ACHN (cell line): Measurements from ENCODE around the gene AKR1E2.
"Not testable (repeated sequence)": the region's sequence is repeated elsewhere in the genome, so short reads cannot be mapped to it uniquely, and the experiment has no call there.

ENCODE experiments used
- DNase-seq: peaks from one replicate; pipeline ENCODE4 v3.0.0-alpha.2; 2015
- in situ Hi-C: cut with HindIII; loops from 2 replicates; pipeline ENCODE4 v1.10.0; 2017; ENCODE audit warnings: low sequenced_read_pairs, low pct_ligation_motif_present, low pct_unique_long_range_greater_than_20kb

AKR1E2 gene

GRCh38 chr10:4810092-4810491 lies 15.9 kb upstream of the AKR1E2 start:
- no peak for DNase-seq
- in situ Hi-C loops, result no loop called here

GRCh38 chr10:4812046-4812445 lies 14.0 kb upstream of the AKR1E2 start:
- in situ Hi-C loops, result no loop called here
- DNase-seq, result no peak

GRCh38 chr10:4813023-4813422 lies 13.0 kb upstream of the AKR1E2 start:
- peak; percentile 87 for DNase-seq
- in situ Hi-C loops, result no loop called here

- in situ Hi-C loops, result no loop called here
- DNase-seq, result no peak
These were observed 12.5 kb upstream of the AKR1E2 start for GRCh38 chr10:4813496-4813895.

- in situ Hi-C loops, result not testable (repeated sequence)
- DNase-seq, result peak; percentile 15
These were observed 10.3 kb upstream of the AKR1E2 start for GRCh38 chr10:4815646-4816180.

- DNase-seq, result no peak
- in situ Hi-C loops, result no loop called here
These were observed 9.0 kb upstream of the AKR1E2 start for GRCh38 chr10:4816966-4817365.

- in situ Hi-C loops, result no loop called here
- no peak for DNase-seq
These were observed 6.9 kb upstream of the AKR1E2 start for GRCh38 chr10:4819067-4819466.

GRCh38 chr10:4819707-4820106 lies 6.3 kb upstream of the AKR1E2 start:
- in situ Hi-C loops, result no loop called here
- DNase-seq, result no peak

- in situ Hi-C loops, result no loop called here
- no peak for DNase-seq
These were observed 5.1 kb upstream of the AKR1E2 start for GRCh38 chr10:4820804-4821401.

- in situ Hi-C loops, result no loop called here
- DNase-seq, result no peak
These were observed 3.8 kb upstream of the AKR1E2 start for GRCh38 chr10:4822208-4822607.

- in situ Hi-C loops, result no loop called here
- no peak for DNase-seq
These were observed 1.2 kb upstream of the AKR1E2 start for GRCh38 chr10:4824791-4825310.

- in situ Hi-C loops, result no loop called here
- DNase-seq, result no peak
These were observed 545 bp upstream of the AKR1E2 start for GRCh38 chr10:4825456-4825867.

GRCh38 chr10:4826792-4827324 lies 851 bp downstream of the AKR1E2 start:
- in situ Hi-C loops, result no loop called here
- no peak for DNase-seq

- in situ Hi-C loops, result no loop called here
- no peak for DNase-seq
These were observed 2.0 kb downstream of the AKR1E2 start for GRCh38 chr10:4828005-4828404.

- no peak for DNase-seq
- in situ Hi-C loops, result no loop called here
These were observed 4.5 kb downstream of the AKR1E2 start for GRCh38 chr10:4830551-4830950.

- in situ Hi-C loops, result no loop called here
- DNase-seq, result no peak
These were observed 5.1 kb downstream of the AKR1E2 start for GRCh38 chr10:4831091-4831490.

GRCh38 chr10:4833286-4833685 lies 7.3 kb downstream of the AKR1E2 start:
- no peak for DNase-seq
- in situ Hi-C loops, result no loop called here

- in situ Hi-C loops, result no loop called here
- DNase-seq, result no peak
These were observed 8.9 kb downstream of the AKR1E2 start for GRCh38 chr10:4834898-4835405.

- in situ Hi-C loops, result no loop called here
- DNase-seq, result no peak
These were observed 9.5 kb downstream of the AKR1E2 start for GRCh38 chr10:4835494-4835918.

GRCh38 chr10:4836416-4836969 lies 10.5 kb downstream of the AKR1E2 start:
- in situ Hi-C loops, result no loop called here

More at GRCh38 chr10:4836416-4836969, 10.5 kb downstream of the AKR1E2 start:
- DNase-seq, result no peak
